Activated CD4-positive, alpha-beta T cell treated with anti-CD3 and anti-CD28 coated beads, Interleukin-2, amount 50 U/mL, for 16 hours (primary cell): ENCODE results near the gene TLN1.

ENCODE experiments used
- DNase-seq: peaks from one replicate; pipeline ENCODE4 v3.0.0-alpha.2; 2020

The TLN1 gene

GRCh38 chr9:35749515-35750255, 17.7 kb upstream of the TLN1 start:
- DNase-seq = peak; percentile 45

GRCh38 chr9:35748858-35749514, 17.0 kb upstream of the TLN1 start, which contains the start of the genes GBA2 and RGP1:
TSS of gene GBA2 (minus strand) at chr9:35749228. CDS start at chr9:35748704, 524 bp downstream.
TSS of gene RGP1 (plus strand) at chr9:35749287. CDS start at chr9:35749756, 469 bp downstream.
- DNase-seq = peak; percentile 76

- no peak for DNase-seq
Observed at GRCh38 chr9:35748242-35748857, 16.4 kb upstream of the TLN1 start.

DNA sequence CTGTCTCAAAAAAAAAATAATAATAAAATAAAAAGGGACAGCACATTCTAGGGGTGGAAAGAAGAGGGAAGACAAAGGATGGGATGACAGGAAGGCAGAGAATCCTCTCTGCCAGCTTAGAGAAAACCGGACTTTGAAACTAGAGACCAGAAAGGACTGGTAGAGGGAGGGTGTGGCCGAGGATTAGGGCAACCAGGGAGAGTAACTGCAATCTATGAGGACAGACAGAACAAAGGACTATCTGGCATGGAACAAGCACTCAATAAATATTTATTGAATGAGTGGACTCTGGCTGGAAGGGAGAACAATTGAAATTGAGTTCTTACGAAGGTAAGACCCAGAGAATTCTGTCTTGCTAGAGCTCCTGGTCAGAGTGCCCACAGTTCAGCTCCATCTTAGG, 14.6 kb upstream of the TLN1 start:
- DNase-seq = no peak

GRCh38 chr9:35745569-35745968, 13.6 kb upstream of the TLN1 start:
- no peak for DNase-seq

DNA sequence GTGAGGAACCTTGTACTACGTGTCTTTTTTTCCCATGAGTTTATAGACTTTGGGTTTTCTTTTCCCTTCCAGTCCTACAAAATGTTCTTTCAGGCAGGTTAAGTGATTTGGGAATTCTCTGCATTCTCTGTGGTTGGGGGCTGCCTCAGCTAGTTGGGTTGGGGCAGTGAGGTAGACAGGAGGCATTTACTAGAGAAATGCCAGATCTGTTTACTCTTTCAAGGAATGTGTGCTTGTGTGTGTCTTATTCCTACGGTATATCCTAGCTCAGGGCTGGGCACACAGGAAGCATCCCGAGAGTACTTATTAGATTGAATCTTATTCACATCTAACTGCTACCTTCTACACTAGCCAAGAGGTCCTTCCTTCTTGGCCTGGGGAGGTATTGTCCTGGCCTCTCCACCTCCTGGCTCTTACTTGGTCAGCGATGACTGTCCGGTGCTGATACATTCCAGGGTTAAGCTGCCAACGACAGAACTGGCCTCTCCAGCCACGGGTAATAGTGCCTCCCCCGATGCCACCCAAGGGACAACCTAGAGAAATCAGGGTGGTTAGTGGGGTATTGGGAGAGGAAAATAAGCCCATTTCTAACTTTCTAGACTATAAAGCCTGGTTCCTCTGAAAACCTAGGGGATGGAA, 12.0 kb upstream of the TLN1 start:
- no peak for DNase-seq

DNA sequence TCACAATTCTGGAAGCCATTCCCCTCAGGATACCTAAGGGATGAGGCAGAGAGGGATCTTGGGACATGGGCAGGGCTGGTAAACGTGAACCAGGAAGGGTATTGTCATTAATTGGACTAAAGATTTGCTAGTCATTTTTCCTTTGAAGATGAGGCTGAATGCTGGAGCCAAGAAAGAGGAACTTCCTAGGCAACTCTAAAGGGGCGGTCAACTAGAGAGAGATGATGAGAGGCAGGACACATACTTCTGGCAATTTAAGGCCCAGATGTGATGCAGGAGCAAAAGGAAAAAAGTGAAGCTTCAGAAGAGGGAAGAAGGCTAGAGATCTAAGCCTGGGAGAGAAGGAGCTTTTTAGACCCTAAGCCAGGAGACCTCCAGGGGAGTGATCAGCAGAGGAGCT, 11.5 kb upstream of the TLN1 start:
- DNase-seq = no peak

GRCh38 chr9:35741740-35742139, 9.7 kb upstream of the TLN1 start:
- DNase-seq = no peak

- DNase-seq = no peak
Observed at GRCh38 chr9:35740243-35740642, 8.2 kb upstream of the TLN1 start.

DNA sequence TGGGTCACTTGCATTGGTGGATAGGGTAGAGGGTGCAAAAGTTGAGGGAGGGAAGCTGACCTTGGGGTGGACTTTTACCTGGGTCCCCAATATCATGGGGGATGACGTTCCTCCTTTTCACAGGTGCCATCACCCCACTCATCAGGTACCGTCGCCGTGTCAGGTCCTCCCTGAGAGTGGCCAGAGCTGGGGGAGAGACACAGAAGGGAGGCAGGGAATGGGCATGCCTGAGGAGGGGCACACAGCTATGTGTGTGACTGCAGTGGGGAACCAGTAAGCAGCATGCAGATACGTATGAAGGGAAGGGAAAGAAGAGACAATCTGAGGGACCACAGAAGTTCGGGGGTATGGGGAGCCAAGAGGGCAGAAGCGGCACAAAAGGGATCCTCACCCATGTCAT, 6.9 kb upstream of the TLN1 start:
- DNase-seq = no peak

GRCh38 chr9:35738186-35738585, 6.2 kb upstream of the TLN1 start:
- no peak for DNase-seq

DNA sequence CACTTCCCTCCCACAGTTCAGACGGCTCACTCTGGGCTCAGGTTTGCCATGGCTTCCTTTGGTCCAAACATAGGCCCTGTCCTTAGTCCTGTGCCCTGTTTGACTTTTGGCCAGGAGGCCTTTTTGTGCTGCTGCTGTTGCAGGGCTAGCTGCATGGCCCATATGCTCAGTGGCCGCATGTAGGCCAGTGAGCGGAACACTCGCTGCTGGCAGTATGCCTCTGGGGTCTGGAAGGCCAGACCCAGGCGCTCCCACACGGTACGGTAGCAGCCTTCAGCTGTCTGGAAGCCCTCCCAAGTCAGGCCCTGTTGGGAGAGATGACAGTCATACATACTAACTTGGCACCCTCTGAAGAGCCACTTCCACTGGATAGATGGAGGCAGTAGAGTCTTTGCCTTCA, 5.1 kb upstream of the TLN1 start:
- DNase-seq = no peak

DNA sequence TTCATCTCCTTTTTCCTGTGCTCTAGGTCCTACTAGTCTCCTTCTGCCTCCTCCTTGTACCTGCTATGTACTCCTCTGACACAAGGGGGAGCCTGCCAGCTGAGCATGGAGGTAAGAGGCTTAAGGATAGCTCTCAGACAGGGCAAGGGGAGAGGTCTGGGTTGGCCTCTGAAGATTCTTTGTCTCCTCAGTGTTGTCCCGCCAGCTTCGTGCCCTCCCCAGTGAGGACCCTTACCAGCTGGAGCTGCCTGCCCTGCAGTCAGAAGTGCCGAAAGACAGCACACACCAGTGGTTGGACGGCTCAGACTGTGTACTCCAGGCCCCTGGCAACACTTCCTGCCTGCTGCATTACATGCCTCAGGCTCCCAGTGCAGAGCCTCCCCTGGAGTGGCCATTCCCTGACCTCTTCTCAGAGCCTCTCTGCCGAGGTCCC, 4.2 kb upstream of the TLN1 start:
- DNase-seq = peak; percentile 82

DNA sequence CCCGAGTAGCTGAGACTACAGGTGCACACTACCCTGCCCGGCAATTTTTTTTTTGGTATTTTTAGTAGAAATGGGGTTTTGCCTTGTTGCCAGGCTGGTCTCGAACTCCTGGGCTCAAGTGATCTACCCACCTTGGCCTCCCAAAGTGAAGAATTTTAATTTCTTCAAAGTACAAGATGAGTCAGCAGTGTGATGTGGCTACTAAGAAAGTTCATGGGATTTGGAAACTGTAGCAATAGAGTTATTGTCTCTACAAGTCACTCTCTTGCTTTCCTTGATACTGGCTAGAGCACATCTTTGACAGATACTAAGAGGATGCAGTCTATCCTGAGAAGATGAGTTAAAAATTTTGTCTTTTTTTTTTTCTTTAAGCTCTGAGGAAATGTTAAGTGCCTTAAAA, 2.1 kb upstream of the TLN1 start:
- DNase-seq = no peak

GRCh38 chr9:35732800-35733541, 976 bp upstream of the TLN1 start:
- no peak for DNase-seq

- DNase-seq = no peak
Observed at GRCh38 chr9:35731415-35732184, 395 bp downstream of the TLN1 start.

- no peak for DNase-seq
Observed at GRCh38 chr9:35730486-35730854, 1.5 kb downstream of the TLN1 start.

DNA sequence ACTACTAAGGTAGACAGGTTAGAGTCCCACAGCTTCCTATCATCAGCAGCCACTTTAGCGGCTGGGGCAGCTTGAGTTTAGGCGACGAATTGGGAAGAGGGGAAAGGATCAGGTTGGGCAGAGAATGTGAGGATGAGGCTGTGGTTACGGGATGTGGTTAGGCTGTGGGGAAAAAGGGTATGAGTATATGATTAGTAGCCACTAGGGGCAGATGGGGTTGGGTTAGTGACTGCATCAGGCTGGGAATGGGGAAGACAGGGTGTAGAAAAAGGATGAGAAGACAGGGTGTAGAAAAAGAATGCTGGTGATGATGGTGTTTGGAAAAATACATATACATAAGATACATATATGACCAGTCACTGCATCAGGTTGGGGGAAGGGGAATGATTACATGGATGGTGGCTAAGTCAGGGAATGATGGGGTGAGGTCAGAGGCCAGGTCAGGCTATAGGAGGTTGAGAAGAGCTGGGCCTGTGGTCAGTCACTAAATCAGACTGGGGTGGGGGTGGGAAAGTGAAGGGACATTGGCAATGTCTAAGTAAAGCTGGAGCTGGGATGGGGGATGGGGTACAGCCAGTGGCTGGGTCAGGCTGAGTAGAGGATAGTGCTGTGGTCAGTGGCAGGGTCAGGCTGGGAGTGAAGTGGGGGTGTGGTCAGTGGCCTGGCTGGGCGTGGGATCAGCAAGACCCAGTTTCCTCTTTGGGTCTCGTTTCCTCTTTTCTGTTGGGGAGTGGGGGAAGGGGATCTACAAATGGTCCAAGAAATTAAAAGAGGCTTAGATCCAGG, 2.1 kb downstream of the TLN1 start:
- peak; percentile 60 for DNase-seq

GRCh38 chr9:35729101-35729500, 2.9 kb downstream of the TLN1 start:
- no peak for DNase-seq

DNA sequence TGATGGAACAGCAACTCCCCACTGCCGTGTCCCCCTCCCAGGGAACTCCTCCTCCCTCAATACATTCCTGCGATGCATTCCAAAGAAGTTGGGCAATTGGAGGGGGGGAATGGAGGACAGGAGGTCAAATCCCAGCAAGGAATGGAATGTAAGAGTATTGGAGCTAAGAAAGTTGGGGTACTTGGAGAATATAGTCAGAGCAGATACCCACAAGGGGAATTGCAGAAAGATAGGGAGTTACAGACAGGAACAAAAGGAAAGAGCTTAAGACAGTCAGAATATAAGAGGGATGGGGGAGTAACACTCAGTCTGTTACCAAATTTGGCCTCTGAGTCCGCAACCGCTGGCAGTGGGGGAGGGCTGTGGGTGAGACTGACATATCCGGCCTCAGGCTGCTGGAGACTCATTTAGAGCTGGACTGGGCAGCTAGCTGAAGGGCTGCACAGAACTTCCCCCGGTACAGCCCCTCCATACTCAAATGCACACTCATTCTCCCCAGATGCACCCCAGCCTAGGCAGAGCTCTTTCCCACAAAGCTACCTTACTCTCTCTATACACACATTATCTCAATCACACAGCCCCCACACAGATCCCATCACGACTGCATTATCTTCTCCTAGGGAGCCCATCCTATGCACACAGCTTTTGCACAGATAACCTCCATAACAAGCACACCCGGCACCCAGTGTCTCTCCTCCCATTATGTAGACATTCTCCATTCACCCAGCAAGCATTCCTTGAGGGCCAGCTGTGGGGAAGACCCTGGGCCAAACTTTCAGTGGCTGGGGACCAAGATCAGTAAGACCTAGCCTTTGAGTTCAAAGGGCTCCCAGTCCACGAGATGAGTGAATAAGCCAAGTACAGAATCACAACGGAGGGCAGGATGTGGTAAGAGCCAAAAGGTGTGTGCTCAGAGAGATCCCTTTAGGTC, 3.7 kb downstream of the TLN1 start:
- DNase-seq = peak; percentile 77
